Stimulated activated naive B cell treated with anti-CD40 and anti-IgM and Interleukin-4, amounts not matched to agents 10 μg/mL and 1 μg/mL and 100 μg/mL, for 72 hours (primary cell): ENCODE results near the gene PDZRN3.
"Not testable (repeated sequence)": the region's sequence is repeated elsewhere in the genome, so short reads cannot be mapped to it uniquely, and the experiment has no call there.

Source experiments
- ATAC-seq, 2 donors: fragments of 150-1000 bp; cut with Tn5 transposase; replicated peaks; 2 replicates each; pipeline ENCODE4 v1.10.0; 2021; ENCODE audit warnings: moderate library complexity in 1 of 2
- DNase-seq: peaks from one replicate; pipeline ENCODE4 v3.0.0; 2021
- H3K27ac Mint-ChIP-seq: one replicate; pipeline ENCODE4 v1.8.0; 2022; ENCODE audit warnings: mild to moderate bottlenecking, mixed read lengths
- H3K27me3 Mint-ChIP-seq, 2 donors: one replicate each; pipeline ENCODE4 v1.8.0; 2022; ENCODE audit warnings: mixed read lengths in 2 of 2
- H3K36me3 Mint-ChIP-seq, 2 donors: one replicate each; pipeline ENCODE4 v1.8.0; 2022; ENCODE audit warnings: mixed read lengths in 2 of 2, mild to moderate bottlenecking in 1 of 2
- H3K4me1 Mint-ChIP-seq, 2 donors: one replicate each; pipeline ENCODE4 v1.8.0; 2022; ENCODE audit warnings: mixed read lengths in 2 of 2, mild to moderate bottlenecking in 1 of 2
- H3K4me3 Mint-ChIP-seq, 2 donors: one replicate each; pipeline ENCODE4 v1.8.0; 2022; ENCODE audit warnings: mild to moderate bottlenecking in 2 of 2, mixed read lengths in 2 of 2, moderate library complexity in 1 of 2
- H3K9me3 Mint-ChIP-seq, 2 donors: one replicate each; pipeline ENCODE4 v1.8.0; 2022; ENCODE audit warnings: mixed read lengths in 2 of 2, mild to moderate bottlenecking in 1 of 2

PDZRN3 gene

DNA sequence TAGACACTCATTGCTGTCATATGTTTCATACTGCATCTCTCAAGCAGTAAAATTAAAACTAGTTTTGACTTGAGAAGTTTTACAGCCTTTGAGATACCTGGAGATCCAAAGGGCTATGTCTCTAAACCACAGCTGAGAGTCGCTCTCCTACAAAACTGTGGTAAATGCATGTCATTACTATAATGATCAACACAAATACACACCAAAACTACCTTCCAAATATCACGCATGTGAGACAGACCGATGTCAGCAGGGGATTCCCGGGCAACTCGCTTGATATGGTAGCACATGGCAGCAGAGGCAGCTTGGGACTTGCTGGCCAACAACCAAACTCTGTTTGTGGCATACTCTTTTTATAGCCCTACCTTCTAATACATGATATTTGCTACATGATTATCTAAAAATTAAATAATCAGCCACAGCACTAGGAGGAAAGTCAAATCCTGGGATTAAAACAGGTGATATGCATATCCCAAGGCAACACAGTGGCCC lies 56.3 kb downstream of the PDZRN3 start:
- no peaks in the 10 kb centered on the region for H3K9me3 Mint-ChIP-seq
- no peaks in the 10 kb centered on the region for H3K36me3 Mint-ChIP-seq
- no peak for ATAC-seq
- peaks cover 23 to 50% of the 10 kb centered on the region in 2 donors for H3K27me3 Mint-ChIP-seq
- no peaks in the 10 kb centered on the region for H3K4me1 Mint-ChIP-seq
- H3K27ac Mint-ChIP-seq = no peak overlapping the region
- H3K4me3 Mint-ChIP-seq = no peak overlapping the region
- DNase-seq = no peak

DNA sequence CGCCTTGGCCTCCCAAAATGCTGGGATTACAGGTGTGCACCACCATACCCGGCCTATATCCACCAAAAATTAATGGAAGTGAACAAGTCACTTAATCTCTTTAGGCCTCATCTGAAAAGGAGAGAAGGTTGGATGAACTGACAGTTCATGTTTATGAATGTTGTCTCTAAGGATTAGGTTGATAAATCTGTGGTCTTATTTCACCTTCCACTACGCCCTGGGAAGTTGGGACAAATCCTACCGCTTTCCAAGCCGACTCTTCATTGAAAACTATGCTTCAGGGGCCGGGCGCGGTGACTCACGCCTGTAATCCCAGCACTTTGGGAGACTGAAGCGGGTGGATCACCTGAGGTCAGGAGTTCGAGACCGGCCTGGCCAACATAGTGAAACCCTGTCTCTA lies 59.4 kb downstream of the PDZRN3 start:
- H3K4me1 Mint-ChIP-seq, ATAC-seq, H3K36me3 Mint-ChIP-seq, H3K4me3 Mint-ChIP-seq, DNase-seq, H3K9me3 Mint-ChIP-seq, H3K27ac Mint-ChIP-seq: not testable (repeated sequence)
- peaks cover 9 to 23% of the 10 kb centered on the region in 2 donors for H3K27me3 Mint-ChIP-seq

DNA sequence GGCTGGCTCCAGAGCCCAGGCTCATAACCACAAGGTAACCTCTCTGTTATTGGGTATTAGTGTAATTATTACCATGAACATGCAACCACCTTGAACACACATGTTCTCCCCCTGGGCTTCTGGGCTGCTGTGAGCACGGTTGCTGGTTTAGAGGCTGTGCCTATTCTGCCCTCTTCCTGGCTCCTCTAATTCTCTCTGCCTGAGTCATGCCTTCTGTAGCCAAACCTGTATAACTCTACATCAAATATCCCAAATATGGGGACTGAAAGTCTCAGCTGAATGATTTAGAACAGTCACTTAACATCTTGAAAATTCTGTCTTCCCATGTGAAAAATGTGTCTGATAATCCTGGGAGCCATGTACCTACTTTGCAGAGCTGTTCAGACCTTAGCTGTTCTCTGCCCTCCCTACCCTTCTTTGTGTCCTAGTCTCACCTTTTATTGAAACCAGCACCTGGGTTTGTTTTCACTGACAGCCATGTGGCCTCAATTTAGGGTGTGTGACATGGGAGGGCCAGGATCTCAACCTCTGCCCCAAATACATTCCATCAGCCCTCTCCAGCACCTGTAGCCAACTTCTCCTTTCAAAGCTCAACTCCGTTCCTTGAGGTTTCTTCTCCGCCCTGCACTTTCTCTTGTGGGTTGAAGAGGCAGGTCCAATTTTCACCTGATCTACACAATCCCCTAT lies 60.7 kb downstream of the PDZRN3 start:
- DNase-seq (no peak), ATAC-seq (no peak)
- H3K4me1 Mint-ChIP-seq = no peaks in the 10 kb centered on the region
- H3K27me3 Mint-ChIP-seq = peaks cover 0 to 12% of the 10 kb centered on the region in 2 donors
- H3K4me3 Mint-ChIP-seq = no peak overlapping the region
- H3K36me3 Mint-ChIP-seq = no peaks in the 10 kb centered on the region
- H3K9me3 Mint-ChIP-seq = no peaks in the 10 kb centered on the region
- no peak overlapping the region for H3K27ac Mint-ChIP-seq

DNA sequence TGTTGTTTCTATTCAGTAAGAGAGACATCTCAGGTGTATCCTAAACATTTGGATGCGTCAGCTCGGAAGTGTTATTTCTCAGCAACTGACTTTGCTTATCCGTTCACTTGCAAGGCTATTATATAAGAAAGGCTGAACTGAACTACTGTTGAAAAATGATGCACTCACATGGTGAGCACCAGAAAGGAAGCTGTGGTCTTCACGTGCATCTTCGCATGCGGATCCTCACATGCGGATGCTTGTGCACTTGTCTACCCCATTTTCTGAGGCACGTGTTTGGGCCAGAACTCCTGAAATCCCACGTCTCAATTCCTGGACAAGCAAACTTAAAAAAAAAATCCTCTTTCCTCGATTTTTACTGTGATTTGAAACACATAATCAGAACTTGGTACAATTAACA lies 63.2 kb downstream of the PDZRN3 start:
- Mint-ChIP-seq H3K4me1 (no peaks in the 10 kb centered on the region), H3K4me3 (no peak overlapping the region), H3K27me3 (peaks cover 0 to 6% of the 10 kb centered on the region in 2 donors), H3K9me3 (no peaks in the 10 kb centered on the region), H3K27ac (no peak overlapping the region), H3K36me3 (no peaks in the 10 kb centered on the region)
- DNase-seq (no peak), ATAC-seq (no peak)

DNA sequence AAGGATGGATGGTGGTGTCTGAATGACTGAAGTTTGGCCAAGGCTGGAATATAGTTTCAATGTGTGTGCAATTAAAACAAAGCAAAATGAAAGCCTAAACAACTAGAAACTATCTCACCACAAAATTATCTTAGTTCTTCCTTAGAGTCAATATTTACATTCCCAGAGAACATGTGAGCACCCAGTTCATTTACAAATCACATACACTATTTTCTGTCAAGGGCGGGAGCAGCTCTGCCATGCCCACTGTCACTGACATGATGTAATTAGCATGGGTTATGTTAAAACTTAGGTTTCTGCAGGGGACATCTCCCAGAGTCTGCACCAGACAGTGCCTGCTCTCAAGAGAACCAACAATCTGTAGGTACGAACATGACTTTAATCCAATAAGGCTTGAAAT lies 65.0 kb downstream of the PDZRN3 start:
- DNase-seq (no peak), ATAC-seq (no peak)
- Mint-ChIP-seq H3K4me1 (no peaks in the 10 kb centered on the region), H3K27me3 (peaks cover 0 to 6% of the 10 kb centered on the region in 2 donors), H3K4me3 (no peak overlapping the region), H3K9me3 (no peaks in the 10 kb centered on the region), H3K36me3 (no peaks in the 10 kb centered on the region), H3K27ac (no peak overlapping the region)

DNA sequence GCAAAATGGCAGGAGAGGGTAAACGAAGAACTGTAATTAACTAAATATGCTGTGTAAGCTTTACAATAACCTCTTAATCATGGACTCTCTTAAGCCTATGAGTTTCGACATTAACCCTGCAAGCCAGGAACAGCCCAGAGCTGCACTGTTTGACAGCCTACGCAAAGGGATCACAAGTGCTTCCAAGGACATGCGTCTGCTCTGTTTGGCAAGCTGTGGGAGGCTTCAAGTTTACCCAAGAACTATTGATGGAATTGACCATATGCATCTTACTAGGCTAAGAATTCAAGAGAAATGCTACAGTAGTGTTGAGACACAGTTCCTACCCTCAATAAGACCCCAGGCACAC lies 66.0 kb downstream of the PDZRN3 start:
- no peak for ATAC-seq
- H3K27ac Mint-ChIP-seq = no peak overlapping the region
- no peaks in the 10 kb centered on the region for H3K27me3 Mint-ChIP-seq
- no peaks in the 10 kb centered on the region for H3K4me1 Mint-ChIP-seq
- no peak for DNase-seq
- H3K9me3 Mint-ChIP-seq = no peaks in the 10 kb centered on the region
- no peaks in the 10 kb centered on the region for H3K36me3 Mint-ChIP-seq
- no peak overlapping the region for H3K4me3 Mint-ChIP-seq

DNA sequence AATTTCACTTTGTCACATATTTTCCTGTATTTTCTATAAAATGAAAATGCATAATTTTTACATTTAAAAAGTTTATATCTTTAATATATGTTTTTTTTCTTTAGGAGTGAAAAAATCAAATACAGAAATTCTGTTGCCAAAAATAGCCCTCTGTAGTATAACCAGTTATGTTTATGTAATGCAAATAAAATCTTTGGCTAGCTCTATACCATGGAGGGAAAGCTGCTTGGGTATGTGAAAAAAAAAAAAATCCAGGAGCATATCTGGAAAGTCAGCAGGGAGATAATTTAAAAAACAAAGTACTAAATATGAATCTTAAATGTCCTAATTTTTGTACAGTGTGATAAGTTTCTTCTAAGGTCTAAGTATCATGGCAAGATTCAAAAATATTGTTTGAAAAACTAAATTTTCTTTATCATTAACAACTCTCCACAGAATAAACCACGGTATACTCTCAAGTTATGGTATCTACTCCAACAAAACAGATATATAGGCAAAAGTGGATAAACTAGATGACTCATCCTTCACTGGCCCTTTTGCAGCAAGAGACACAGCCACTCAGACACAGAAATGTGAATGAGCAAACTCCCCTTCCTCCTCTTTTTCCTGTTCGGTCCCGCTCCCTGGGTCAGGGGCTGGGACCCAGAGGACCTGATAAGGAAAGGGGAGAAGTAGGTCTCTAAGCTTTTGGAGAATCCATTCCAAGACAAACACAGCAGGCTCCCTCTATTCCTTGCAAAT lies 66.6 kb downstream of the PDZRN3 start:
- Mint-ChIP-seq H3K27me3 (no peaks in the 10 kb centered on the region), H3K27ac (no peak overlapping the region), H3K4me3 (no peak overlapping the region), H3K9me3 (no peaks in the 10 kb centered on the region), H3K36me3 (no peaks in the 10 kb centered on the region), H3K4me1 (no peaks in the 10 kb centered on the region)
- DNase-seq = no peak
- ATAC-seq = no peak

DNA sequence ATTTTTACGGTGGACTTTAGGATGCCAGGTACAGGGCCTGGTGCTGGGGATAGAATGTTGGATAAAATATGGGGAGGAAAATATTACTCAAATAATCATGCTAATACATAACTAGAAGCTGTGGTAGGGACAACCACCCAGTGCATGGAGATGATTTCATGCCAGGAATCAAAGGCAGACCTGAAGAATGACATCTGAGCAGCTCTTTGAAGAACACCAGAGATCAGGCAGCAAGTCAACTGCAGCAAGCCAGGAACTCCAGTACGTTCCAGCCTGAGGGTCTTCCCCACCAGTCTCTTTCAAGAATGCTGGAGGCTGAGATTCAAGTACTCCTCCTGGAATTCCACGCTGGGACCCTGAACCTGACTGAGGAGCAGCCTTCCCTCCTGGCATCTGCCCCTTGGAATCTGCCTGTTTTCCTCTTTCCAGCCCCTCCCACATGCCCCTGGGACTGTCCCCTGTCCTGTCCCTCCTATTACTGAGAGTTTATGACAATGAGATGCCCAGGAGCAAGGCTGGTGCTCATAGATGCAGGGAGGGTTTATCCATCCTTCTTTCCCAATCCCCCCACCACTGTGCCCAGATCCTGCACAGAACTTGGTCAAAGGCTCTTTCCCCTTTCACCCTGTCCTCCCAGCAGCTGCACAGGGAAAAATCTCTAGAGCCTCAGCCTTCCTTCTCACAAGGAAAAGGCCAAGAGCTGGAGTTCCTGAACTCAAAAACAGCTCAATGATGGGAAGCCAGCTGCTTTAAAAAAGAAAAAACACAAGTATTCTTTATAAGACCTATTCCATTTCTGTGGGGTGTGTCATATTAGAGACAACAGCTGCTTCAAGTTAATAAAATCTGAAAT lies 68.0 kb downstream of the PDZRN3 start:
- ATAC-seq (no peak), DNase-seq (no peak)
- Mint-ChIP-seq H3K9me3 (no peaks in the 10 kb centered on the region), H3K4me3 (no peak overlapping the region), H3K27me3 (no peaks in the 10 kb centered on the region), H3K4me1 (no peaks in the 10 kb centered on the region), H3K27ac (no peak overlapping the region), H3K36me3 (no peaks in the 10 kb centered on the region)

DNA sequence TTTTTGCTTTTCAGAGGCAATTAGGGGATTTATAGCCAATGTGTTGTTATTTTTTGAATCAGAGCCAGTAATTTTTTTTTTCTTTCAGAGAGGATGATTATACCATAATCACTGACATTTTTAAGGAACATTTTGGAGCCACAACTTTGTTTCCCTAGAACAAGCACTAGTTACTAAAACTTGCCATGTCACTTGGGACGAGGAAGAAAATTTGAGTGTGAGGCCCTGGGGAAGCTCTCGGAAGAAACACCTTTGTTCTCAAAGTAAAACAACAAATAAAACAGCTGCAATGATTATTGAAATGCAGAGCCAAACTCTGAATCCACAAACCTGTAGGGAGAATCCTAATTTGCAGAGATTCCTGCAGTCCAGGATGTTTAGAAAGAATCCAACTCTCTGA lies 69.7 kb downstream of the PDZRN3 start:
- no peaks in the 10 kb centered on the region for H3K36me3 Mint-ChIP-seq
- H3K27me3 Mint-ChIP-seq = no peaks in the 10 kb centered on the region
- no peaks in the 10 kb centered on the region for H3K9me3 Mint-ChIP-seq
- DNase-seq (no peak), ATAC-seq (no peak)
- H3K27ac Mint-ChIP-seq = no peak overlapping the region
- no peaks in the 10 kb centered on the region for H3K4me1 Mint-ChIP-seq
- no peak overlapping the region for H3K4me3 Mint-ChIP-seq

DNA sequence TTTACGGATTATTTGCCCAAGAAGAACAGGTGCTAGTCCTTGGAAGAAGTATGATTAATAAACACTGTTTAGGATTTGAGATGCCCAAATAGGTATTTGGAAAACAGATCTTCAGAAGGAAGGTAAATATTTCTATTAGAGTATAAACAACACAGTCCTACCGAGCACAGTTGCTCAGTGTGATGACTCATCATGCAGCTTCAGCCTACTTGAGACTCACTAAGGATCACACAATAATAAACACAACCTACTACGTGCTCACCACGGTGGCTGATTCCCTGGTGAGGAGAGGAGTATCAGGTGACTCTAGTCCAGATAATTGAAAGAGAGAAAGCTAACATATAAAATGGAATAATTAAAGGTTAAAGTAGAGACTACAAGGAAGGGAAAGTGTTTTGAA lies 72.0 kb downstream of the PDZRN3 start:
- Mint-ChIP-seq H3K27me3 (no peaks in the 10 kb centered on the region), H3K27ac (no peak overlapping the region), H3K4me1 (no peaks in the 10 kb centered on the region), H3K36me3 (no peaks in the 10 kb centered on the region), H3K4me3 (no peak overlapping the region), H3K9me3 (no peaks in the 10 kb centered on the region)
- ATAC-seq (no peak), DNase-seq (no peak)

DNA sequence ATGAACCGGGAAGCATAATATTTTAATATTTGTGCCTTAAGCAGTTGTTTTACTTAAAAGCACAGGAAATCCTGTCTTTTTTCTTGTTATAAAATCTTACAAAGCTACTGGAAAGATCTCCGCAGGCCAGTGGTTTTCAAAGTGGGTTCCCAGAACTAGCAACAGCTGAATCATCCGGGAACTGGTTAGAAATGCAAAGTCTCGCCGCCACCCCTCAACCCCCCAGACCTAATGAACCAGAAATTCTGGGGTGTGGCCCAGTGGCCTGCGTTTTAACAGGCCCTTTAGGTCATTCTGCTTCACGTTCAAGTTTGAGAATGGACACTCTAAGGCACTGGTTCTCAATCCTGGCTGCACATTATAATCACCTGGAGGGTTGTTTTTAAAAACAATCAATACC lies 74.7 kb downstream of the PDZRN3 start:
- Mint-ChIP-seq H3K36me3 (no peaks in the 10 kb centered on the region), H3K27me3 (no peaks in the 10 kb centered on the region), H3K27ac (no peak overlapping the region), H3K9me3 (no peaks in the 10 kb centered on the region), H3K4me1 (no peaks in the 10 kb centered on the region), H3K4me3 (no peak overlapping the region)
- ATAC-seq = no peak
- no peak for DNase-seq

DNA sequence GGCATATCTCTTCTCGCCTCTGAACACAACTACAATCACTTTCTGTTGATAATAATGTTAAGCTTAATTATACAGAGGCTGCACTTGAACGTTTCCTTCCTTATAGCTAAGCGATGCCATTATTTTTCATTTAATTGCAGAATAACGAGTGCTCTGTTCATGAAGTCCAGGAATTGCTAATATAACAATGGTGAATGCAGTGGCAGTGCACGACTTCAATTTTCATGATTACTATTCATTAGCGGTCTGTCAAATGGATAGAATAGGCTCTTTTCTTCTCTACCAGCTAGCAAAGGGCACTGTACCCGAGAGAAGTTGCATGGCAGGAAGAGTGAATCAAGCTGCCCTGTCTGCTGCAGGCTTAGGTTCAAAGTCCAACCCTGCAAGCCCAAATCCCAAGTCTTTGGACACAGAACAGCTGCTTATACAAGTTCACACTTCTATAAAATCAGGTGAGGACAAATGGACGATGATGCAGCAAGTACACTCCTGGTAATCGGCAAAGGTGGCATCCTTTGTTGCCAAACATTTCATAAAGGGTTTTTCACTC lies 75.6 kb downstream of the PDZRN3 start:
- ATAC-seq = no peak
- no peak overlapping the region for H3K27ac Mint-ChIP-seq
- H3K36me3 Mint-ChIP-seq = no peaks in the 10 kb centered on the region
- H3K4me1 Mint-ChIP-seq = no peaks in the 10 kb centered on the region
- no peak overlapping the region for H3K4me3 Mint-ChIP-seq
- no peaks in the 10 kb centered on the region for H3K9me3 Mint-ChIP-seq
- H3K27me3 Mint-ChIP-seq = no peaks in the 10 kb centered on the region
- no peak for DNase-seq

DNA sequence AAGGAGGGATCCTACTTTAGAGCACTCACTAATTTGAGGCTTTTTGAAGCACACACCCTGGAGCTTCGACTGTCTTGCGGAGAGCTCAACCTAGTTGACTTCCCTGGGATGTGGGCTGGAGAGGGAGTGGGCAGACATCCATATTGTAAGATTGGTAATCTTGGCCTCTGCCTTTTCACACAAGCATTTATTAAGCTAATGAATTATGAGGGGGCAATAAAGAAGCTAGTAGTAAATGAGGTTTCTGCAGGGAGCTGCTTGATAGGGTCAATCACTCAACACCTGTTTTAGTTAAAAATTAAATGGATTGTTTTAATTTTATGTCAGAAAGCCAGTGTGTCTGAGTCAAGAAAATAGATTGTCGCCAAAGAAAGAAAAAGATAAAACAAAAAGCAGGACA lies 76.3 kb downstream of the PDZRN3 start:
- DNase-seq (no peak), ATAC-seq (no peak)
- Mint-ChIP-seq H3K9me3 (no peaks in the 10 kb centered on the region), H3K36me3 (no peaks in the 10 kb centered on the region), H3K27ac (no peak overlapping the region), H3K4me1 (no peaks in the 10 kb centered on the region), H3K27me3 (no peaks in the 10 kb centered on the region), H3K4me3 (no peak overlapping the region)

DNA sequence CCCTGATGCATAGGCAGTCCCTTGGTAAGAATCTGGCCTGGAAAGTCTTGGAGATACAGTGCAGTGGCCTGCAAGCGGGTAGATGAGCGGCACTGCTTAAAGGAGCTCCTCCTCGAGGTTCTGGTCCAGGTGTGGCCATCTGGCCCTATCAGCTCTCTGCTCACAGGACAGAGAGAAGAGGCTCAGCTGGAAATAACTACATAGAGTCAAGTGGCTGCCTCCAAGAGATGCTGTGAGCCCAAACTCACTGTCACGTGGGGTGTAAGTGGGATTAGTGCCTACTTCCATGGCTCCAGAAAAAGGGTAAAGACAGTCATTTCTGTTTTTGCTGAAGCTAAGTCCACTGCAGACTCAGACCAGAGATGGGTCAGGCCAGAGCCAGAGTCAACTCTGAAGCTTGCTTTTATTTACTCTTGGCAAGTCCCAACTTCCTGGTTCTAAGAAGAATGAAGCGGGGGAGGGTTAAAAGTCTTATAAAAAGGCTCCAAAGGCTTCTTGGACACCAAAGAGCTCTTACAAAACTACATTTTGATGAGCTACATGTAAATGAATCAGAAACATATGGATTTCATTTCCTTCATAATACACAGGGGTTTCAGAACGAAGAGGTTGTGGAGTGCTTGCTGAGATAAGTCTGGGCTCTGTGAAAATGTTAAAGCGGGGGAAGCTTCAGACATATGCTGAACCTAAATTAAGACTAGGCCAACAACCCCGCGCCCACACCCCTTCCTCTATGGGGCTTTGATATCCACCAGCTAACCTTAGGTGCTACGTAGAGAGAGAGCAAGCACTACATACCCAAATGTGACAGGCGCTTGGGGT lies 77.1 kb downstream of the PDZRN3 start:
- Mint-ChIP-seq H3K4me1 (no peaks in the 10 kb centered on the region), H3K9me3 (no peaks in the 10 kb centered on the region), H3K27me3 (no peaks in the 10 kb centered on the region), H3K36me3 (no peaks in the 10 kb centered on the region), H3K4me3 (no peak overlapping the region), H3K27ac (no peak overlapping the region)
- no peak for ATAC-seq
- DNase-seq = no peak
